ENCODE results near the gene DAO.

GRCh38 chr12:108855284-108856169, 24.4 kb upstream of the DAO start:
- no peak for TF ChIP-seq CTCF (IDR thresholded peaks at IDR 0.05; ENCODE audit: borderline replicate concordance, extremely low read depth, low read length, poor library complexity, severe bottlenecking)
- no peak for TF ChIP-seq EZH2 (IDR thresholded peaks at IDR 0.05; ENCODE audit: borderline replicate concordance, low read depth, low read length, severe bottlenecking)

All from DND-41 (cell line).